Midbrain (tissue), 1 donor: ENCODE data around the gene MYLK.

ENCODE experiments used
- DNase-seq: peaks from one replicate; lab custom pipeline; 2025; lab: John Stamatoyannopoulos, UW

The MYLK gene

GRCh38 chr3:123642182-123642956 lies 241.8 kb downstream of the MYLK start:
- peak; percentile 79 for DNase-seq

DNA sequence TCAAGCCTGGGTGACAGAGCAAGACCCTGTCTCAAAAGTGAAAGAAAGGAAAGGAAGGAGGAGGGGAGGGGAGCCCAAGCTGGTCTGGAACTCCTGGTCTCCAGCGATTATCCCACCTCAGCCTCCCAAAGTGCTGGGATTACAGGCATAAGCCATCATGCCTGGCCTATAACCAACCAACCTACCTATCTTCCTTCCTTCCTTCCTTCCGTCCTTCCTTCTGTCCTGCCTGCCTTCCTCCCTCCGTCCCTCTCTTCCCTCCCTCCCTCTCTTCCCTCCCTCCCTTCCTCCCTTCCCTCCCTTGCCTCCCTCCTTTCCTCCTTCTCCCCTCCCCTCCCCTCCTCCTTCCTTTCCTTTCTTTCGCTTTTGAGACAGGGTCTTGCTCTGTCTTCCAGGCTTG lies 242.6 kb downstream of the MYLK start:
- DNase-seq = no peak

DNA sequence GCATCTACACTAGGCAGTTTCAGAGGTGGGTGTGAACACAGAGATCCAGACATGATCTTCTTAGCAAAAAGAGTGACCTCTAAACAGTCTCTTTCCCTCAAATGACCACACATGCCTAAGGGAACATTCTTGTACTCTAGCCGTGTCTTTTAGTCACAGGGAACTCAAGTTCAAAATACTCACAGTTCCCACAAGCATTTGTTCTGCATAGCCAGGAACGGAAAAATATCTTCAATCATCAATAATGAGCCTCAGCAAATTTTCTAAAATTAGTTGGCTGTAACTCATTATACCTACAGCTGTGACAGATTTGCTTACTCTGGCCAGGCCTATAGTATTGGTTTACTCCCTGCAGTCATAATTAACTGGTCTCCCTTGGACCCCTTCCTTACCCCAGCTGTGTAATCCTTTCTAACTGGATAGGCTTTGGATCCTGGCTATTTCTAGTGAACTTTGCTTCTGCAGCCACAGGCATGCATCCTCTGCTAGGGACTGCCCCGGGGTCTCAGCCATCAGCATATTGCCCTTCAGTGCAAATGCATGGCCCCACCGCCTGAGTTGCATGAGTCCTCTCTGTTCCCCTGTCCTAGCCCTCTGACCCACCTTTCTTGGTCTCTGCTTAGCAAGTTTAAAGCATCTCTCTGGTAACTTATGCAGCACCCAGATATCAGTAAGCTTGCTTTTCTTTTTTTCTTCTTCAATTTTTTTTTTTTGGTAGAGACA lies 243.2 kb downstream of the MYLK start:
- DNase-seq = no peak

GRCh38 chr3:123640311-123640710 lies 243.8 kb downstream of the MYLK start:
- DNase-seq = no peak

GRCh38 chr3:123638936-123639689 lies 245.0 kb downstream of the MYLK start:
- DNase-seq = no peak

DNA sequence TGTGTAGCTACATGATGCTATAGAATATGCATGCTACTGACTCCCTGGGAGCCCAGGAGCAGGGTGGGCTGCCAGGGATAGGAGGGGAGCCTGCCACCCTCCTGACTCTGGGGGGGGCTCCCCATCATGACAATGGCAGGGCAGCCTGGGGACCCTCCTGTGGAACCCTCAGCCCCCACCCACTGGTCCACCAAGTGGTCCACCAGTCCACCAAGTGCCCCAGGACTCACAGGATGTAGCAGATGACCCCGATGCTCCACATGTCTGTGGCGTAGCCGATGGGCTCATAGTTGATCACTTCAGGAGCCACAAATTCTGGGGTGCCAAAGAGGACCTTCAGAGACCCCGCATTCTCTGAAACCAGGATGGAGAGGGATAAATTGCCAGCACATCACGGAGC lies 246.3 kb downstream of the MYLK start:
- no peak for DNase-seq

DNA sequence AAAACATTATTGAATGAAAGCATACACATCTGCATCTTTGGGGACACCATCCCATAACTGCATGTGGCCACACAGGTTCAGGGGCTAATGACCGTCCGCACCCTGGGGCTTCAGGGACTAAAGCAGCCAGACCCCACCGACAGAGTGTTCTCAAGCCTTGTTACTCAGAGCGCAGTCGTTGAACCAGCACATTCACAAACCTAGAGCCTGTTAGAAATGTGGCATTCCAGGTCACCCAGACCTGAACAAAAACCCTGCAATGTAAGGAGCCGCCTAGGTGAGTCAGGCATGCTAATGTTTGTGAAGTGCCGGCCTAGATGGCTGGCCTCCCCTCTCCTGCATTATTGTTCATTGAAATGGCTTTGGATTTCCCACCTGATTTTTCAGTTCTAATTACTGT lies 247.0 kb downstream of the MYLK start:
- DNase-seq = no peak

GRCh38 chr3:123636431-123636841 lies 247.7 kb downstream of the MYLK start:
- no peak for DNase-seq

- DNase-seq = no peak
Measured at GRCh38 chr3:123635717-123636116, 248.4 kb downstream of the MYLK start.

DNA sequence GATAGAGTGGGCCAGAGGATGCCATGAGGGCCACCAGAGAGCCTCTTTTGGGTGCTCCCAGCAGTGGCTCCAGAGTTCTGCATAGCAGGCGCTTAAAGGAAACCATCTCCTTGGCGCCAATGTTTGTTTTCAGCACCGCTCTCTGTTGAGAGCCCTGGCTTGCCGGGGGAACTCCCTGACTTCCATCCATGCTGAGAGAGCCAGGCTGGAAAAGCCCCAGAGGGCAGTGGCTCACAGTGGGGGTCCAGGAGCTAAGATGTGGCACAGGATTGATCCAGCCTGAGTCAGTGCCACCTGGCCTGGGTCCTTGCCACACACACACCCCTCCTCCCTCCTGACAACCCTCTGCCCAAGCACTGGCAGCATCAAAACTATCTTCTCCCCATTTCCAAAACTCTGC lies 248.9 kb downstream of the MYLK start:
- DNase-seq = peak; percentile 27

DNA sequence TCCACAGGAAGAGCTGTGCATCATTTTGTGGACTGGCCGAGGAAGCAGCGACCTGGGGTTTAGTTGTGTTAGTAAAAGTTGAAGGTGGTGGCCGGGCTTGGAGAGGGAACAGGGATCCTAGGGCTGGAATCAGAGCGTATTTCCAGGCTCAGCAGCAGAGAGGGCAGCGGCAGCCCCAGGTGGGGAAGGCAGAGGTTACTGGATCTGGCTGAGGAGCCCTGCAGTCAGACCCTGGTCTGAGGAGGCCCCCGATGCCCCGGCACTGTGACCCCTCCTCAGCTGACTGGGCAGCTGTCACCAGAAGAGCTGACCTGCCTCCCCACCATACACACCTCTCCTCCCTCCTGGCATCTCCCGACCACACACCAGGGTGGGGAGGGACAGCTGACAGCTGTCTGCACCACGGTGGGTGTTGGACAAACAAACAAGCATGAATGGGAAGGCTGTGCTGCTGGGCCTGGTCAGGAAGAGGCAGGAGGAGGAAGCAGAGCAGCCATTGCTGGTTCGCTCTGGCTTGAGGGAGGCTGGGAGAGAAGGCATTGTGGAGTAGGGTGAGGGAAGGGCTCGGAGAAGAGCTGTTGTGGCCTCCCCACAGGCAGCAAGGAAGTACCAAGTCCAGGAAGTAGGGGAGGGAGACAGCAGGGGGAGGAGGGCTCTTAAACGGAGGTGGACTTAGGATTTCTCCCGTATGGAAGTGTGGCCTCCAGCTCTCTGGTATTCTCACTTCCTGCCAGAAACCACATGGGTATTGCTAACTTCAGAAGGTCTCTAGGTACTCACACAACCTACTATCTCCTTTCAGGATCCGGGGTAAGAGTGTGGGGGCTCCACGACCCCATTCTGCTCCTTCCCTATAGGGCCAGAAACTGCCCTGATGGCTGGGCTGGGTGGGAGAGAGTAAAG lies 249.7 kb downstream of the MYLK start:
- DNase-seq = no peak

DNA sequence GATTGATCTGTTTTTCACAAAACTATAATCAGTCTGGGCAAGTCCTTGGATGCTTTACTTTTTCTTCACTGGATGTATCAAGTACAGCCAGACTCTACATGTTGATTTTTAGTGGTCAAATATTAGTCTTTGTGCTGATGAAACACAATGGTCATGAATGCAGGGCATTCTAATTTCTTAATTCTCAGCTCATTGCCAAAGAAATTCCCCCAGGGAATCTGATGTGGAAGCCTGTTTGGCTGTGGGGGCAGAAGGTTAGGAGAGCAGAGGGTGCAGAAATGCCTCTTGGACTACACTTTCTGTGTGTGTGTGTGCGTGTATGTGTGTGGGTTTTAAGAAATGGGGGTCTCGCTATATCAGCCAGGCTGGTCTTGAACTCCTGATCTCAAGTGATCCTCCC lies 250.6 kb downstream of the MYLK start:
- DNase-seq = no peak

DNA sequence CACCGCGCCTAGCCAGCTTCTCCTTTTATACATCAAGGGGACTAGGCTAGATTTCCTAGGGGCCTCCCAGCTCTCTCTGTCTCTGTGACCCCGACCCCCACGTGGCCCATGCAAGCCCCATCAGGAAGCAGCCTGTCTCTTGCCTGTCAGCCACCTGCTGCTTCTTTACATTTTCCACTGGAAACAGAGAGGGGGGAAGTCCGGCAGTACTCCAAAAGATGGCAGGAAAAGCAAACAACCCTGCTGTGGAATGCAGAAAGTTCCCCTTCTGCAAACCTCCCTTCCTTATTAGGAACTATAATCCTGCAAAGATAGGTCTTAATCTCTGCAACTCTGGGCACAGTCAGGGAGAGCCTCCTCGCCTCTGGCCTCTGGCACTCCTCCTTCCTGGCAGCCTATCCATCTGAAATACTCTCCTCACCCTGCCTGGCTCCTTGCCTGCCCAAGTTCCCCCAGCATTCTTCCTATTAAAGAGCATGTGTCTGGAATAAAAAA lies 251.9 kb downstream of the MYLK start:
- DNase-seq = no peak

GRCh38 chr3:123629747-123630047 lies 254.4 kb downstream of the MYLK start:
- DNase-seq = no peak

- DNase-seq = no peak
Measured at GRCh38 chr3:123628996-123629746, 255.0 kb downstream of the MYLK start.

DNA sequence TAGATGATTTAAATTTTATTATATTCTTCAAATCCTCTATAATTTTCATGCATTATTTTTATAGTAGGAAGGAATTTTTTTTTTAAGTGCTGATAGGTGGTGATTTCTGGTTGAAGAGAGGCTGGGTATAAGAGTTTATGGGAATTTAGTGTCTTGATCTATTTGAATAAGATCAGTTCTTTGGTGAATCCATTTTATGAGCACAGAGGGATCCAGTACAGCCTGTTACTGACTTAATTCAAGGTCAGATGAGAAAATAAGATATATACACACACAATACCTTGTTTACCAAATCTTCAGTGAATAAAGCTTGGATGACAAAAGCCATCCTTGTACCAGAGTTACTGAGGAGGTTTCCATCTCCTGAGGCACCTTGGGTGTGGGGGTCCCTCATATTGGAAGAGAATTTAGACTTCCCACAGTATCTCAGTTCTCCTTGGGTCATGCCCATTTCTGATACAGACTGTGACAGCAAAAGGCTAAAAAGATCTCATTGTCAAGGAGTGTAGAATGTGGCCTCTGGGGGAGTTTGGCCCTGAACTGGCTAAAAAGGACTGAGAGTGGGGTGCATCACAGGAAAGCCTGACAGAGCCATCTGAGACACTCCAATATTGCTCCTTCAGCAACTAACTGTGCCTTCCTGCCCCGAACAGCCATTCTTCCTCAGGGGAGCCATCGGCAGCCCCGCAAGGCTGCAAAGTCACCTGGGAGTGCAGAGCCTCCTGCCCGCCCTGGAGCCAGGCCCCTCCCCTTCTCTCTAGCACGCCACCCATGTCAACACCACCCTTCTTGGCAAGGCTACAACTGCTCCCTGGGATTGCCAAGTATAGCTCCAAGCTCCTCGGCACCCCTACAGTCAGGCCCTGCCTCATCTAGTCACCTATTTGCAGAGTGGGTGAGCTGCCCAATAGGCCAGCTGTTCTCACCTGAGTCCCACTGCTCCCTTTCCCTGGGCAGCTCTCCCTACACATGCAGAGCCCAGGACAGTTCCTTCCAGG lies 256.2 kb downstream of the MYLK start:
- DNase-seq = no peak

- no peak for DNase-seq
Measured at GRCh38 chr3:123626881-123627280, 257.3 kb downstream of the MYLK start.

GRCh38 chr3:123624302-123624701 lies 259.8 kb downstream of the MYLK start:
- DNase-seq = no peak

DNA sequence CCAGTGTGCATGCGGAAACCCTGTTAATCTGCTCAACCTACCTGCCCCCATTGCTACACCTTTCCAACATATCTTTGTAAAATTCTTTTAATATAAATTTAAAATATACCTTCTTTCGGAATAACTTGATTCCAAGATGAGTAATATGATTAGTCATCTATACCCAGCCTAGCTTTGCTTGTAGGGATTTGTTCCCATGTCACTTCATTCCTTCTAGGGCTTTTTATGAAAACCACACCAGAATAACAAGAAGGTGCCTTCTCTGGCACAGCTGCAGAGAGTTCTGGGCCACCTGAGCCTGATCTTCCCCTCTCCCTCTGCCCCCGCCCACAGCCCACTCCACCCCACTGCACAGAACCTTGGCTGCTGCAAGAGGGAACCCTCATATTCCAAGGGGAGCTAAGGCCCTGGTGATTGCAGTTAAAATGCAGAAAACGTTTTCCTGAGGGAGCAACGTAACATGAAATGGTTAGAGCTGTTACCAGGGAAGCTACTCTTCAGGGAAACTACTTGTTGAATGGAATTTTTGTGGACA lies 260.7 kb downstream of the MYLK start:
- DNase-seq = no peak

- no peak for DNase-seq
Measured at GRCh38 chr3:123622766-123623165, 261.4 kb downstream of the MYLK start.
